HCT116 (cell line): ENCODE measurements around the gene SORCS2. TPM values are rescaled to one million over a fixed set of nuclear protein-coding genes. Genes with fewer than 3 reads are reported as not detected.

Source experiments
- ATAC-seq: fragments of 200-7000 bp; cut with Tn5 transposase; 2 replicates; pipeline ENCODE4 v1.9.1; 2020; ENCODE audit warnings: mild to moderate bottlenecking, moderate library complexity
- BruUV-seq: library from RNA; stranded (reverse); fragments of 400-500 nt; replicated peaks from 2 replicates; lab custom pipeline; 2021; lab: Mats Ljungman, UMichigan
- CTCF ChIA-PET: fragments of 300-600 bp; sonication (Branson Sonifier 250); formaldehyde crosslinking; loops from one replicate; lab custom pipeline; 2021; ENCODE audit warnings: antibody characterized with exemption; lab: Charles Lee
- POLR2A ChIA-PET: fragments of 300-600, 350-600 bp; sonication (Branson Sonifier 250); formaldehyde crosslinking; loops from one replicate; lab custom pipeline; 2021; ENCODE audit warnings: antibody characterized with exemption; lab: Charles Lee
- RAD21 ChIA-PET, 2 experiments: fragments of 300-600 bp; sonication (Branson Sonifier 250); formaldehyde crosslinking; loops; one replicate each; lab custom pipeline; 2023; ENCODE audit warnings: low total read pairs in 2 of 2; ENCODE audit not compliant: uncharacterized antibody in 2 of 2, unreplicated experiment in 2 of 2, low non-redundant PET in 1 of 2; lab: Charles Lee
- DNase-seq: peaks from one replicate; pipeline ENCODE4 v3.0.0-alpha.2; 2010; ENCODE audit warnings: low read depth, low spot score
- H2AFZ ChIP-seq: fragments of 200-600 bp; shearing (Covaris generic), sonication (generic); 2 replicates; pipeline ENCODE4 v1.6.1; 2017; ENCODE audit warnings: low read depth, mixed run types, mixed read lengths, antibody characterized with exemption, low read length; ENCODE audit not compliant: poor library complexity, severe bottlenecking
- H3K27ac ChIP-seq: 2 replicates; pipeline ENCODE4 v1.5.1; 2012; ENCODE audit warnings: low read depth, low read length
- H3K27me3 ChIP-seq: fragments of 200-600 bp; sonication (generic); 2 replicates; pipeline ENCODE4 v1.6.1; 2016; ENCODE audit warnings: mixed run types, low read length, mixed read lengths; ENCODE audit not compliant: insufficient read depth
- H3K36me3 ChIP-seq, 2 experiments: fragments of 200-500 bp in 1 of 2; fragments of 200-600 bp in 1 of 2; sonication (Bioruptor generic) in 1 of 2; sonication (generic) in 1 of 2; 2 replicates each; pipeline versions ENCODE4 v1.5.1 to v1.6.1; 2014 to 2016; ENCODE audit warnings: low read length in 2 of 2, inconsistent platforms in 1 of 2, mixed read lengths in 1 of 2, mixed run types in 1 of 2; ENCODE audit not compliant: insufficient read depth in 2 of 2, control insufficient read depth in 1 of 2
- H3K4me1 ChIP-seq, 2 experiments: fragments of 200-600 bp in 1 of 2; sonication (generic) in 1 of 2; 2 replicates each; pipeline versions ENCODE4 v1.5.1 to v1.6.1; 2012 to 2017; ENCODE audit warnings: low read length in 2 of 2, inconsistent platforms in 1 of 2, mild to moderate bottlenecking in 1 of 2, mixed read lengths in 1 of 2, mixed run types in 1 of 2, moderate library complexity in 1 of 2; ENCODE audit not compliant: insufficient read depth in 2 of 2, control insufficient read depth in 1 of 2
- H3K4me2 ChIP-seq: fragments of 200-600 bp; sonication (generic); 2 replicates; pipeline ENCODE4 v1.6.1; 2017; ENCODE audit warnings: mixed run types, low read length, mixed read lengths
- H3K4me3 ChIP-seq, 2 experiments: fragments of 200-600 bp in 1 of 2; sonication (generic) in 1 of 2; replicated peaks in 1 of 2; 2 replicates each; pipeline ENCODE4 v1.5.1; 2011 to 2016; ENCODE audit warnings: low read length in 2 of 2, control low read depth in 1 of 2, low read depth in 1 of 2, mild to moderate bottlenecking in 1 of 2, mixed read lengths in 1 of 2, mixed run types in 1 of 2
- H3K79me2 ChIP-seq: fragments of 200-600 bp; sonication (generic); 2 replicates; pipeline ENCODE4 v1.6.1; 2017; ENCODE audit warnings: mild to moderate bottlenecking, mixed run types, low read length, moderate library complexity, mixed read lengths; ENCODE audit not compliant: insufficient read depth
- H3K9ac ChIP-seq: fragments of 200-600 bp; sonication (generic); 2 replicates; pipeline ENCODE4 v1.6.1; 2016; ENCODE audit warnings: low read length, mixed read lengths
- H3K9me2 ChIP-seq: fragments of 200-600 bp; sonication (generic), shearing (Covaris generic); 2 replicates; pipeline ENCODE4 v1.6.1; 2017; ENCODE audit warnings: mixed run types, mild to moderate bottlenecking, moderate library complexity; ENCODE audit not compliant: insufficient read depth
- H3K9me3 ChIP-seq, 2 experiments: fragments of 200-500 bp in 1 of 2; fragments of 200-600 bp in 1 of 2; sonication (Bioruptor generic) in 1 of 2; sonication (generic) in 1 of 2; 2 replicates each; pipeline ENCODE4 v1.6.1; 2014 to 2017; ENCODE audit warnings: low read length in 2 of 2, mixed read lengths in 2 of 2, inconsistent platforms in 1 of 2, low read depth in 1 of 2, mild to moderate bottlenecking in 1 of 2, mixed run types in 1 of 2, moderate library complexity in 1 of 2; ENCODE audit not compliant: control insufficient read depth in 1 of 2, insufficient read depth in 1 of 2
- H4K20me1 ChIP-seq: fragments of 200-600 bp; sonication (generic), shearing (Covaris generic); 2 replicates; pipeline ENCODE4 v1.6.1; 2017; ENCODE audit warnings: mixed run types, mild to moderate bottlenecking, moderate library complexity; ENCODE audit not compliant: insufficient read depth
- EGR1 ChIP-seq: IDR thresholded peaks from 2 replicates; pipeline ENCODE4 v1.6.1; 2012; ENCODE audit warnings: low read depth
- EZH2 ChIP-seq: fragments of 200-600 bp; sonication (generic); IDR thresholded peaks from 2 replicates; pipeline ENCODE4 v1.6.1; 2017; ENCODE audit warnings: antibody characterized with exemption, mixed run types
- FOSL1 ChIP-seq: IDR thresholded peaks from 2 replicates; pipeline ENCODE4 v1.6.1; 2012; ENCODE audit warnings: low read depth
- POLR2A ChIP-seq: IDR thresholded peaks from 2 replicates; pipeline ENCODE4 v1.7.0; 2011; ENCODE audit warnings: borderline replicate concordance; ENCODE audit not compliant: insufficient read depth, insufficient read length; ENCODE audit errors: extremely low read depth
- POLR2AphosphoS5 ChIP-seq: IDR thresholded peaks from 2 replicates; pipeline ENCODE4 v1.6.1; 2011; ENCODE audit warnings: mild to moderate bottlenecking, low read depth, low read length, moderate library complexity
- RAD21 ChIP-seq: IDR thresholded peaks from 2 replicates; pipeline ENCODE4 v1.6.1; 2012; ENCODE audit warnings: low read depth, mild to moderate bottlenecking
- REST ChIP-seq: IDR thresholded peaks from 2 replicates; pipeline ENCODE4 v1.6.1; 2012; ENCODE audit warnings: low read depth
- SRF ChIP-seq: IDR thresholded peaks from 2 replicates; pipeline ENCODE4 v1.6.1; 2012; ENCODE audit warnings: low read depth
- ZBTB33 ChIP-seq: IDR thresholded peaks from 2 replicates; pipeline ENCODE4 v1.6.1; 2011; ENCODE audit warnings: mild to moderate bottlenecking, low read length, moderate library complexity; ENCODE audit not compliant: insufficient replicate concordance; ENCODE audit errors: extremely low read depth
- ZFX ChIP-seq: fragments of 450-650 bp; IDR thresholded peaks from 2 replicates; pipeline ENCODE4 v1.6.1; 2017
- ZNF274 ChIP-seq: fragments of 200-500 bp; sonication (Bioruptor generic); IDR thresholded peaks from 2 replicates; pipeline ENCODE4 v1.6.1; 2014; ENCODE audit warnings: mild to moderate bottlenecking, low read depth, low read length, inconsistent platforms
- intact Hi-C: fragments of 100-400 bp; cut with micrococcal nuclease; formaldehyde crosslinking; loops from 2 replicates; pipeline ENCODE4 v1.10.0; 2022
- total RNA-seq: library from RNA; stranded (reverse); gene quantifications from one replicate; pipeline ENCODE4 v1.2.1, GENCODE V29; 2021; ENCODE audit not compliant: unreplicated experiment

Gene SORCS2
- total RNA-seq, 1 experiment from 2014 or later = 0.37 TPM

- TF ChIP-seq REST (no peak), RAD21 (no peak), POLR2A (no peak), POLR2AphosphoS5 (no peak)
Observed at GRCh38 chr4:7264694-7265093, 72.4 kb downstream of the SORCS2 start (continued).

GRCh38 chr4:7266525-7267292, 74.4 kb downstream of the SORCS2 start:
- intact Hi-C loops = no loop called here
- BruUV-seq = no TSS peak
- Histone ChIP-seq H3K9me3 (no peaks in the 10 kb centered on the region), H3K9ac (no peak overlapping the region), H4K20me1 (no peaks in the 10 kb centered on the region), H3K4me3 (no peak overlapping the region), H3K9me2 (no peaks in the 10 kb centered on the region), H3K4me1 (peaks cover 2 to 30% of the 10 kb centered on the region in 2 experiments; a peak in 2 of 4 replicates), H3K79me2 (no peaks in the 10 kb centered on the region), H3K36me3 (no peaks in the 10 kb centered on the region), H3K27ac (no peak overlapping the region), H3K27me3 (no peaks in the 10 kb centered on the region), H2AFZ (no peak overlapping the region), H3K4me2 (peak overlapping the region; percentile 56)
- ChIA-PET RAD21 (no interaction called here), POLR2A (no interaction called here), CTCF (no interaction called here)
- ATAC-seq = peak; percentile 93
- 0 out of 2 replicates have a peak, but pooled peaks have one; percentile 16 for TF ChIP-seq FOSL1
- TF ChIP-seq ZNF274 = no peak
- no peak for TF ChIP-seq ZFX
- no peak for TF ChIP-seq EZH2
- no peak for TF ChIP-seq SRF
- TF ChIP-seq EGR1 = no peak
- no peak for TF ChIP-seq ZBTB33
- peak; percentile 32 for DNase-seq
